ENCODE data around the gene MRNIP. TPM values are rescaled to one million over a fixed set of nuclear protein-coding genes. Genes with fewer than 3 reads are reported as not detected.
A peak's percentile ranks its signal among the peaks of the same experiment; 100 is the strongest.
"Not testable (repeated sequence)": the region's sequence is repeated elsewhere in the genome, so short reads cannot be mapped to it uniquely, and the experiment has no call there.

MRNIP gene
- total RNA-seq, 1 experiment from 2014 or later, result 37.8 TPM

DNA sequence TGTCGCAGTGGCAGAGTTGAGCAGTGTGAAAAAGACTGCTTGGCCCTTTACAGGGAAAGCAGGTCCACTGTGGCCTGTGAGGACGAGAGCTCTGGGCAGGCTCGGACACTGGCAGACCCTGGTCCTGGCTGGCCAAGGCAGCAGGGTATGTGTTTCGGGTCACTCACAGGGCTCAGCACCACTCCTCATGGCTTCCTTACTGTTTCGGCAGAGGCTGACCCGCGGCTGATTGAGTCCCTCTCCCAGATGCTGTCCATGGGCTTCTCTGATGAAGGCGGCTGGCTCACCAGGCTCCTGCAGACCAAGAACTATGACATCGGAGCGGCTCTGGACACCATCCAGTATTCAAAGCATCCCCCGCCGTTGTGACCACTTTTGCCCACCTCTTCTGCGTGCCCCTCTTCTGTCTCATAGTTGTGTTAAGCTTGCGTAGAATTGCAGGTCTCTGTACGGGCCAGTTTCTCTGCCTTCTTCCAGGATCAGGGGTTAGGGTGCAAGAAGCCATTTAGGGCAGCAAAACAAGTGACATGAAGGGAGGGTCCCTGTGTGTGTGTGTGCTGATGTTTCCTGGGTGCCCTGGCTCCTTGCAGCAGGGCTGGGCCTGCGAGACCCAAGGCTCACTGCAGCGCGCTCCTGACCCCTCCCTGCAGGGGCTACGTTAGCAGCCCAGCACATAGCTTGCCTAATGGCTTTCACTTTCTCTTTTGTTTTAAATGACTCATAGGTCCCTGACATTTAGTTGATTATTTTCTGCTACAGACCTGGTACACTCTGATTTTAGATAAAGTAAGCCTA lies 22.2 kb downstream of the MRNIP start:
- POLR2A ChIA-PET, result no interaction called here
- Mint-ChIP-seq H3K4me1 (ENCODE audit: low read depth, unreplicated experiment) (no peaks in the 10 kb centered on the region), H3K27me3 (ENCODE audit: insufficient read depth, unreplicated experiment) (no peaks in the 10 kb centered on the region), H3K36me3 (ENCODE audit: insufficient read depth, unreplicated experiment) (peaks cover 92% of the 10 kb centered on the region), H3K27ac (ENCODE audit: unreplicated experiment) (peak overlapping the region; percentile 23), H3K4me3 (ENCODE audit: unreplicated experiment) (no peak overlapping the region), H3K9me3 (ENCODE audit: unreplicated experiment) (no peaks in the 10 kb centered on the region)
- no peaks in the 10 kb centered on the region for H3K9me3 ChIP-seq
- TF ChIP-seq, protein P1, sequence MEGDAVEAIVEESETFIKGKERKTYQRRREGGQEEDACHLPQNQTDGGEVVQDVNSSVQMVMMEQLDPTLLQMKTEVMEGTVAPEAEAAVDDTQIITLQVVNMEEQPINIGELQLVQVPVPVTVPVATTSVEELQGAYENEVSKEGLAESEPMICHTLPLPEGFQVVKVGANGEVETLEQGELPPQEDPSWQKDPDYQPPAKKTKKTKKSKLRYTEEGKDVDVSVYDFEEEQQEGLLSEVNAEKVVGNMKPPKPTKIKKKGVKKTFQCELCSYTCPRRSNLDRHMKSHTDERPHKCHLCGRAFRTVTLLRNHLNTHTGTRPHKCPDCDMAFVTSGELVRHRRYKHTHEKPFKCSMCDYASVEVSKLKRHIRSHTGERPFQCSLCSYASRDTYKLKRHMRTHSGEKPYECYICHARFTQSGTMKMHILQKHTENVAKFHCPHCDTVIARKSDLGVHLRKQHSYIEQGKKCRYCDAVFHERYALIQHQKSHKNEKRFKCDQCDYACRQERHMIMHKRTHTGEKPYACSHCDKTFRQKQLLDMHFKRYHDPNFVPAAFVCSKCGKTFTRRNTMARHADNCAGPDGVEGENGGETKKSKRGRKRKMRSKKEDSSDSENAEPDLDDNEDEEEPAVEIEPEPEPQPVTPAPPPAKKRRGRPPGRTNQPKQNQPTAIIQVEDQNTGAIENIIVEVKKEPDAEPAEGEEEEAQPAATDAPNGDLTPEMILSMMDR (IDR thresholded peaks at IDR 0.05; ENCODE audit: insufficient read depth in 1 of 2, low read depth in 1 of 2, low read length in 1 of 2, severe bottlenecking in 1 of 2, unreplicated experiment in 1 of 2), result peak in 1 of 2 experiments; percentile 15
- intact Hi-C loops (cut with micrococcal nuclease; ENCODE audit: unreplicated experiment), result no loop called here
- H3K4me1 ChIP-seq, result no peaks in the 10 kb centered on the region
- H3K4me3 ChIP-seq (ENCODE audit: low read depth, low read length), result no peak overlapping the region
- TSS peak; percentile 37 for BruUV-seq (replicated peaks)
- CTCF ChIA-PET, result no interaction called here
- H3K27me3 ChIP-seq (replicated peaks; ENCODE audit: control insufficient read depth, insufficient read depth, low read length), result no peaks in the 10 kb centered on the region
- peaks cover 10% of the 10 kb centered on the region for H3K36me3 ChIP-seq (ENCODE audit: control insufficient read depth, insufficient read depth, low read length)
- no peak for DNase-seq

DNA sequence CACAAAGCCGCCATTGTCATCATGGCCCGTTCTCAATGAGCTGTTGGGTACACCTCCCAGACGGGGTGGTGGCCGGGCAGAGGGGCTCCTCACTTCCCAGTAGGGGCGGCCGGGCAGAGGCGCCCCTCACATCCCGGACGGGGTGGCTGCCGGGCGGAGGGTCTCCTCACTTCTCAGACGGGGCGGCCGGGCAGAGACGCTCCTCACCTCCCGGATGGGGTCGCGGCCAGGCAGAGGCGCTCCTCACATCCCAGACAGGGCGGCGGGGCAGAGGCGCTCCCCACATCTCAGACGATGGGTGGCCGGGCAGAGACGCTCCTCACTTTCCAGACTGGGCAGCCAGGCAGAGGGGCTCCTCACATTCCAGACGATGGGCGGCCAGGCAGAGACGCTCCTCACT lies 23.7 kb downstream of the MRNIP start:
- CTCF ChIA-PET; BruUV-seq (replicated peaks); H3K27ac Mint-ChIP-seq (ENCODE audit: unreplicated experiment); H3K9me3 ChIP-seq; H3K27me3 Mint-ChIP-seq (ENCODE audit: insufficient read depth, unreplicated experiment); DNase-seq; H3K4me3 Mint-ChIP-seq (ENCODE audit: unreplicated experiment); H3K4me1 ChIP-seq; H3K9me3 Mint-ChIP-seq (ENCODE audit: unreplicated experiment); H3K27me3 ChIP-seq (replicated peaks; ENCODE audit: control insufficient read depth, insufficient read depth, low read length); H3K4me3 ChIP-seq (ENCODE audit: low read depth, low read length); H3K4me1 Mint-ChIP-seq (ENCODE audit: low read depth, unreplicated experiment); intact Hi-C loops (cut with micrococcal nuclease; ENCODE audit: unreplicated experiment): not testable (repeated sequence)
- peaks cover 10% of the 10 kb centered on the region for H3K36me3 ChIP-seq (ENCODE audit: control insufficient read depth, insufficient read depth, low read length)
- POLR2A ChIA-PET, result interaction anchor here (0.6 kb wide), 1 partner anchor 12 kb away, joined by 8 read pairs; no protein-coding TSS in a partner anchor
- peaks cover 92% of the 10 kb centered on the region for H3K36me3 Mint-ChIP-seq (ENCODE audit: insufficient read depth, unreplicated experiment)

DNA sequence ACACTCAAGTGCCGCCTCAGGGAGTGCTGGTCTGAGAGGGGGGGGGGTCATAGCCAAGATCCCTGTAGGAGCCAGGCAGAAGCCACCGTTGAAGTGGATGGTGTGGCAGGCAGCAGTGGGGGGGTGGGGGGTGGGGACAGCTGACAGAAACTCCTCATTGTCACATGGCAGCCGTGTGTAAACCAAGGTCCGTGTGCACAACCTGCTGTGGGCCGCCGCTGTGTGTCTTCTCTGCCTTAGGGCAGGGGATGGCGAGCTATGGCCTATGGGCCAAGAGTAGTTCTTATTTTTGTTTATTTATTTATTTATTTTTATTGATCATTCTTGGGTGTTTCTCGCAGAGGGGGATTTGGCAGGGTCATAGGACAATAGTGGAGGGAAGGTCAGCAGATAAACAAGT lies 24.5 kb downstream of the MRNIP start:
- Histone ChIP-seq H3K27me3 (replicated peaks; ENCODE audit: control insufficient read depth, insufficient read depth, low read length) (no peaks in the 10 kb centered on the region), H3K9me3 (no peaks in the 10 kb centered on the region), H3K4me3 (ENCODE audit: low read depth, low read length) (no peak overlapping the region), H3K4me1 (no peaks in the 10 kb centered on the region), H3K36me3 (ENCODE audit: control insufficient read depth, insufficient read depth, low read length) (peaks cover 10% of the 10 kb centered on the region)
- Mint-ChIP-seq H3K4me3 (ENCODE audit: unreplicated experiment) (no peak overlapping the region), H3K27me3 (ENCODE audit: insufficient read depth, unreplicated experiment) (no peaks in the 10 kb centered on the region), H3K4me1 (ENCODE audit: low read depth, unreplicated experiment) (no peaks in the 10 kb centered on the region), H3K9me3 (ENCODE audit: unreplicated experiment) (no peaks in the 10 kb centered on the region), H3K27ac (ENCODE audit: unreplicated experiment) (no peak overlapping the region), H3K36me3 (ENCODE audit: insufficient read depth, unreplicated experiment) (peaks cover 93% of the 10 kb centered on the region)
- ChIA-PET CTCF (no interaction called here), POLR2A (interaction anchor here (0.6 kb wide), 1 partner anchor 11 kb away, joined by 8 read pairs; no protein-coding TSS in a partner anchor)
- BruUV-seq (replicated peaks), result no TSS peak
- TF ChIP-seq, protein P1 (IDR thresholded peaks at IDR 0.05; ENCODE audit: insufficient read depth in 1 of 2, low read depth in 1 of 2, low read length in 1 of 2, severe bottlenecking in 1 of 2, unreplicated experiment in 1 of 2), result no peak
- DNase-seq, result no peak
- intact Hi-C loops (cut with micrococcal nuclease; ENCODE audit: unreplicated experiment), result no loop called here

Data from Caco-2 (cell line).